Measurements from ENCODE around the gene TLE3. TPM values are rescaled to one million over a fixed set of nuclear protein-coding genes. Genes with fewer than 3 reads are reported as not detected.
A peak's percentile ranks its signal among the peaks of the same experiment; 100 is the strongest.
"Not testable (repeated sequence)": the region's sequence is repeated elsewhere in the genome, so short reads cannot be mapped to it uniquely, and the experiment has no call there.

TLE3 gene
- total RNA-seq, 1 experiment from 2014 or later: 83.5 TPM

DNA sequence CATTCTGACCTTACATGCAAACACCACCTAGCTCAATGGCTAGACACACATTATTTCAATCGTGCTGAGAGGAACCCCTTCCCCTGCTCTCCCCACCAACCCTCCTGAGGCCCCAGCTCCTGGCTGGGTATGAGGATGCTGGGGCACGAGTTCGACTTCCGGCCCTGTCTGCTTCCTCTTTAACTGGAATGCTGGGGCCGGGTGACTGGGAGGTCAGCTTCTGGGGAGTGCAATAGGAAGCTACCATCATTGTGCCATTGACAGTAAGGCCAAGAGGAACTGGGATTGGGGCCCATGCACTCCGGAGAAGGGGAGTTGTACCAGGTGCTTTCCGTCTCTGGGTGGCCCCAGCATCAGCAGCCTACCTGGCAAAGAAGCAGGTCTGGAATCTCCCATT, 15.6 kb upstream of the TLE3 start:
- H3K4me3 ChIP-seq (ENCODE audit: insufficient read depth, low read depth, low read length): no peak overlapping the region
- H3K27me3 ChIP-seq (ENCODE audit: control insufficient read depth, insufficient read depth, low read length): no peaks in the 10 kb centered on the region
- no peaks in the 10 kb centered on the region for H3K36me3 ChIP-seq (replicated peaks; ENCODE audit: control insufficient read depth, insufficient read depth, low read length)
- DNase-seq: no peak

GRCh38 chr15:70112572-70113303, 15.0 kb upstream of the TLE3 start:
- not testable (repeated sequence) for H3K27me3 ChIP-seq (ENCODE audit: control insufficient read depth, insufficient read depth, low read length); DNase-seq; H3K36me3 ChIP-seq (replicated peaks; ENCODE audit: control insufficient read depth, insufficient read depth, low read length); H3K4me3 ChIP-seq (ENCODE audit: insufficient read depth, low read depth, low read length)

- no peak for DNase-seq
- no peaks in the 10 kb centered on the region for H3K27me3 ChIP-seq (ENCODE audit: control insufficient read depth, insufficient read depth, low read length)
- H3K36me3 ChIP-seq (replicated peaks; ENCODE audit: control insufficient read depth, insufficient read depth, low read length): no peaks in the 10 kb centered on the region
- peak overlapping the region; percentile 29; the same call in 1 of the 2 replicates for H3K4me3 ChIP-seq (ENCODE audit: insufficient read depth, low read depth, low read length)
Measured at GRCh38 chr15:70112074-70112395, 14.3 kb upstream of the TLE3 start.

GRCh38 chr15:70111203-70112073, 13.7 kb upstream of the TLE3 start:
- no peaks in the 10 kb centered on the region for H3K27me3 ChIP-seq (ENCODE audit: control insufficient read depth, insufficient read depth, low read length)
- H3K4me3 ChIP-seq (ENCODE audit: insufficient read depth, low read depth, low read length): peak overlapping the region; percentile 29

GRCh38 chr15:70109978-70110377, 12.3 kb upstream of the TLE3 start:
- DNase-seq: no peak
- H3K27me3 ChIP-seq (ENCODE audit: control insufficient read depth, insufficient read depth, low read length): no peaks in the 10 kb centered on the region
- no peaks in the 10 kb centered on the region for H3K36me3 ChIP-seq (replicated peaks; ENCODE audit: control insufficient read depth, insufficient read depth, low read length)
- no peak overlapping the region for H3K4me3 ChIP-seq (ENCODE audit: insufficient read depth, low read depth, low read length)

More at GRCh38 chr15:70111203-70112073, 13.7 kb upstream of the TLE3 start:
- peak; percentile 92 for DNase-seq
- H3K36me3 ChIP-seq (replicated peaks; ENCODE audit: control insufficient read depth, insufficient read depth, low read length): no peaks in the 10 kb centered on the region

GRCh38 chr15:70109531-70109930, 11.8 kb upstream of the TLE3 start:
- DNase-seq: no peak
- Histone ChIP-seq H3K4me3 (ENCODE audit: insufficient read depth, low read depth, low read length) (no peak overlapping the region), H3K27me3 (ENCODE audit: control insufficient read depth, insufficient read depth, low read length) (no peaks in the 10 kb centered on the region), H3K36me3 (replicated peaks; ENCODE audit: control insufficient read depth, insufficient read depth, low read length) (no peaks in the 10 kb centered on the region)

DNA sequence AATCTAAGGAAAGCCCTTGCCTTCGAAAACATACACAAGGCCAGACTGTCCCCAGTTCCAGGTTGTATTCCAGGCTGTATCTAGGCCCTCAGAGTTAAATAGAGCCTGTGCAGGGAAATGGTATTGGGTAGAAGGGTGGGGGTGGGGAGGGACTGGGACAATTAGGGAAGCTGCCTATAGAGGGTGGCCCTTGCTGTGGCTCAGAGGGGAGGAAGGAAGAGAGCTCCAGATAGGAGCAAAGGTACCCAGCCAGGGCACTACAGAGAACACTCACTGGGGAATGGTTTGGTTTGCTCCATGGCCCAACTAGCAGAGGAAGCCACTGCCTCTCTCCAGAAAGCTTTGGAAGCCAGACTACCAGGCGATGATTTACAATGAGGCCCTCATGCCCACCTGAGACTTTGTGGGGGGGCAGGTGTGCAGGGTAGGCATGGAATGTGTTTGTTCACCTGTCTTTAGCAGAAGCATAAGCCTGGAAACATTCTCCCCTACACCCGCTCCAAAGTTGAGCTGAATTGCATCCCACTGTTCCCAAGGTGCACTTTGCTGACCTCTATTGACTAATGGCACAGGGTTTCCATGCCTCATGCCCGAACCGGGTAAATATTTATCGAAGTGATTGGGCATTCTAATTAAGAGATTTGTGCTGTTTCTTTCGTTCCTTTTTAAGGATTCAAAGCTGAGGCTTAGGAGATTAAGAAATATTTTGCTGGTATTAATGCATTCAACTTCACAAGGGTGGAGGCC, 6.3 kb upstream of the TLE3 start:
- Histone ChIP-seq H3K27me3 (ENCODE audit: control insufficient read depth, insufficient read depth, low read length) (peaks cover 6% of the 10 kb centered on the region; the same call in 1 of the 2 replicates), H3K4me3 (ENCODE audit: insufficient read depth, low read depth, low read length) (no peak overlapping the region), H3K36me3 (replicated peaks; ENCODE audit: control insufficient read depth, insufficient read depth, low read length) (no peaks in the 10 kb centered on the region)
- no peak for DNase-seq

GRCh38 chr15:70102827-70103226, 5.1 kb upstream of the TLE3 start:
- H3K27me3 ChIP-seq (ENCODE audit: control insufficient read depth, insufficient read depth, low read length): peaks cover 6% of the 10 kb centered on the region; the same call in 1 of the 2 replicates
- H3K36me3 ChIP-seq (replicated peaks; ENCODE audit: control insufficient read depth, insufficient read depth, low read length): no peaks in the 10 kb centered on the region
- DNase-seq: no peak
- H3K4me3 ChIP-seq (ENCODE audit: insufficient read depth, low read depth, low read length): no peak overlapping the region

- Histone ChIP-seq H3K4me3 (ENCODE audit: insufficient read depth, low read depth, low read length) (no peak overlapping the region), H3K36me3 (replicated peaks; ENCODE audit: control insufficient read depth, insufficient read depth, low read length) (no peaks in the 10 kb centered on the region), H3K27me3 (ENCODE audit: control insufficient read depth, insufficient read depth, low read length) (peaks cover 6% of the 10 kb centered on the region; the same call in 1 of the 2 replicates)
- peak; percentile 84 for DNase-seq
Measured at GRCh38 chr15:70101459-70102113, 3.9 kb upstream of the TLE3 start.

- H3K4me3 ChIP-seq (ENCODE audit: insufficient read depth, low read depth, low read length): peak overlapping the region; percentile 55
- DNase-seq: peak; percentile 72
- H3K36me3 ChIP-seq (replicated peaks; ENCODE audit: control insufficient read depth, insufficient read depth, low read length): no peaks in the 10 kb centered on the region
- peaks cover 6% of the 10 kb centered on the region; the same call in 1 of the 2 replicates for H3K27me3 ChIP-seq (ENCODE audit: control insufficient read depth, insufficient read depth, low read length)
Measured at GRCh38 chr15:70100474-70101341, 3.0 kb upstream of the TLE3 start.

- H3K27me3 ChIP-seq (ENCODE audit: control insufficient read depth, insufficient read depth, low read length): peaks cover 6% of the 10 kb centered on the region; the same call in 1 of the 2 replicates
- DNase-seq: peak; percentile 61
- H3K36me3 ChIP-seq (replicated peaks; ENCODE audit: control insufficient read depth, insufficient read depth, low read length): no peaks in the 10 kb centered on the region
- peak overlapping the region; percentile 55 for H3K4me3 ChIP-seq (ENCODE audit: insufficient read depth, low read depth, low read length)
Measured at GRCh38 chr15:70099967-70100473, 2.3 kb upstream of the TLE3 start.

GRCh38 chr15:70099167-70099966, 1.6 kb upstream of the TLE3 start:
- DNase-seq: peak; percentile 100

More at GRCh38 chr15:70099167-70099966, 1.6 kb upstream of the TLE3 start:
- H3K27me3 ChIP-seq (ENCODE audit: control insufficient read depth, insufficient read depth, low read length): peaks cover 6% of the 10 kb centered on the region; the same call in 1 of the 2 replicates
- H3K4me3 ChIP-seq (ENCODE audit: insufficient read depth, low read depth, low read length): peak overlapping the region; percentile 56
- H3K36me3 ChIP-seq (replicated peaks; ENCODE audit: control insufficient read depth, insufficient read depth, low read length): no peaks in the 10 kb centered on the region

Data from H7 (cell line).